Esophagus muscularis mucosa (tissue), 4 donors: ENCODE results near the gene BMAL1. TPM values are rescaled to one million over a fixed set of nuclear protein-coding genes. Genes with fewer than 3 reads are reported as not detected.

Source experiments
- DNase-seq: peaks from one replicate; pipeline ENCODE4 v3.0.0-alpha.2; 2017; ENCODE audit errors: extremely low spot score
- H3K27ac ChIP-seq, 4 donors: fragments of 200-600 bp; sonication (generic); replicated peaks in 1 of 4; 1 replicate in 3 of 4; 2 replicates in 1 of 4; pipeline ENCODE4 v1.5.1; 2016 to 2019; ENCODE audit warnings: mild to moderate bottlenecking in 1 of 4
- H3K27me3 ChIP-seq, 4 donors: fragments of 200-600 bp; sonication (generic); one replicate each; pipeline versions ENCODE4 v1.5.1 to v1.6.0; 2016 to 2019
- H3K36me3 ChIP-seq, 4 donors: fragments of 200-600 bp; sonication (generic); one replicate each; pipeline ENCODE4 v1.5.1; 2016 to 2019
- H3K4me1 ChIP-seq, 4 donors: fragments of 200-600 bp; sonication (generic); one replicate each; pipeline ENCODE4 v1.5.1; 2016 to 2019
- H3K4me3 ChIP-seq, 4 donors: fragments of 200-600 bp; sonication (generic); 1 replicate in 2 of 4; 2 replicates in 2 of 4; pipeline ENCODE4 v1.5.1; 2016 to 2019; ENCODE audit warnings: mild to moderate bottlenecking in 4 of 4, moderate library complexity in 1 of 4
- H3K9me3 ChIP-seq, 4 donors: fragments of 200-600 bp; sonication (generic); 1 replicate in 3 of 4; 2 replicates in 1 of 4; pipeline ENCODE4 v1.5.1; 2016 to 2019
- EP300 ChIP-seq: sonication (generic); formaldehyde crosslinking; IDR thresholded peaks from one replicate; pipeline ENCODE4 v1.6.1; 2017; ENCODE audit warnings: antibody characterized with exemption
- POLR2A ChIP-seq: fragments of 450-650 bp; IDR thresholded peaks from one replicate; pipeline ENCODE4 v1.6.1; 2017; ENCODE audit warnings: antibody characterized with exemption, moderate library complexity, mild to moderate bottlenecking, low read depth
- POLR2AphosphoS5 ChIP-seq, 2 donors: sonication (generic); formaldehyde crosslinking; IDR thresholded peaks; one replicate each; pipeline ENCODE4 v1.6.1; 2017; ENCODE audit warnings: antibody characterized with exemption in 2 of 2
- WGBS: methylation state at CpG from one replicate; pipeline ENCODE4 v1.1.5; 2018; 5-methylcytosine and 5-hydroxymethylcytosine counted together
- intact Hi-C: fragments of 100-400 bp; cut with DNase I; formaldehyde crosslinking; loops from one replicate; pipeline ENCODE4 v1.15.1; 2023
- total RNA-seq, 4 donors: library from RNA; depleted of rRNA; stranded (reverse); fragments of >200 nt; gene quantifications; one replicate each; pipeline versions ENCODE4 v1.1.0 to v1.2.1, GENCODE V29; 2016
- TF ChIP-seq, protein P1 (sequence below), 3 experiments: fragments of 200-600 bp in 2 of 3; fragments of 450-650 bp in 1 of 3; sonication (generic) in 2 of 3; IDR thresholded peaks; one replicate each; pipeline ENCODE4 v1.5.1; 2017 to 2019; ENCODE audit warnings: antibody characterized with exemption in 3 of 3, mild to moderate bottlenecking in 2 of 3, moderate library complexity in 1 of 3

Gene BMAL1
- total RNA-seq, 4 donors from 2014 or later = 31.1 to 36.4 (median 33.9) TPM

DNA sequence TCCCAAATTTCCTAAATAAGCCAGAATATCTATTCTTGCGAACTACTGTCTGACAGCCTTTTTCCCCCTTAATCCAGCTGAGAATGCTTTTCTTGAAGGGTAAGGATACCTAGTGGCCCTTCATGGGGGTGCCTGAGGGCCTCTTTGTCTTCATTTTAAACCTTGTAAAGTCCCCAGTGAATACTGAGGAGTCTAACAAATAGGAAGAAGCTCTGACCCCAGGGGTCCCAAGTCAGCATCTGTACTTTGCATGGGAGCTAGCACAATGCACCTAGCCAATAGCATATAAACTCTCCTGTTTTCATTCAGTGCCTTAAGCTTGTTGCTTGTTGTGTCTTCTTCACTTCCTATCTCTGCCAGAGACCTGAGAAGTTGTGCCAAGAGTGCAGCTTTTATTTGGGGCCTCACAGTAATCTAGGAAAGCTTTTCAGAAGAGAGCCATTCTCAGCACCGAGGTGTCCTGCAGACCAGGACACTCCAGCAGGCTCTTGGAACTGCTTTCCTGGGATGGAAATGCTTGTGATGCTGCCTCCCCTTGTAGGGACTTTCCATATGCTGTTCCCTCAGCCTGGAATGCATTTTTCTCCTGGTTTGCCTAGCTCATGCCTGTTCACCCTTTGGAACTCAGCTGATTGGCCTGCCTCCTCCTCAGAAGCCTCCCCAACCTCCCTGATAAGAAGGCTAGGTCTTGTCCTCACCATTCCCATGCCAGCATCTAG is 37.2 kb downstream of the BMAL1 start:
- TF ChIP-seq, protein P1, sequence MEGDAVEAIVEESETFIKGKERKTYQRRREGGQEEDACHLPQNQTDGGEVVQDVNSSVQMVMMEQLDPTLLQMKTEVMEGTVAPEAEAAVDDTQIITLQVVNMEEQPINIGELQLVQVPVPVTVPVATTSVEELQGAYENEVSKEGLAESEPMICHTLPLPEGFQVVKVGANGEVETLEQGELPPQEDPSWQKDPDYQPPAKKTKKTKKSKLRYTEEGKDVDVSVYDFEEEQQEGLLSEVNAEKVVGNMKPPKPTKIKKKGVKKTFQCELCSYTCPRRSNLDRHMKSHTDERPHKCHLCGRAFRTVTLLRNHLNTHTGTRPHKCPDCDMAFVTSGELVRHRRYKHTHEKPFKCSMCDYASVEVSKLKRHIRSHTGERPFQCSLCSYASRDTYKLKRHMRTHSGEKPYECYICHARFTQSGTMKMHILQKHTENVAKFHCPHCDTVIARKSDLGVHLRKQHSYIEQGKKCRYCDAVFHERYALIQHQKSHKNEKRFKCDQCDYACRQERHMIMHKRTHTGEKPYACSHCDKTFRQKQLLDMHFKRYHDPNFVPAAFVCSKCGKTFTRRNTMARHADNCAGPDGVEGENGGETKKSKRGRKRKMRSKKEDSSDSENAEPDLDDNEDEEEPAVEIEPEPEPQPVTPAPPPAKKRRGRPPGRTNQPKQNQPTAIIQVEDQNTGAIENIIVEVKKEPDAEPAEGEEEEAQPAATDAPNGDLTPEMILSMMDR (IDR thresholded peaks at IDR 0.05) = no peak
- TF ChIP-seq POLR2AphosphoS5 (IDR thresholded peaks at IDR 0.05) (no peak), POLR2A (no peak), EP300 (no peak)
- peaks cover 43 to 90% (median 73%) of the 10 kb centered on the region in 4 donors for H3K4me1 ChIP-seq
- H3K4me3 ChIP-seq = no peak overlapping the region
- intact Hi-C loops = no loop called here
- peaks cover 0 to 14% (median 6%) of the 10 kb centered on the region in 4 donors for H3K36me3 ChIP-seq
- H3K27ac ChIP-seq = no peak overlapping the region
- H3K9me3 ChIP-seq = no peaks in the 10 kb centered on the region
- WGBS = 85% methylated on average over 2 of the region's 2 CpGs
- DNase-seq = no peak
- no peaks in the 10 kb centered on the region for H3K27me3 ChIP-seq

DNA sequence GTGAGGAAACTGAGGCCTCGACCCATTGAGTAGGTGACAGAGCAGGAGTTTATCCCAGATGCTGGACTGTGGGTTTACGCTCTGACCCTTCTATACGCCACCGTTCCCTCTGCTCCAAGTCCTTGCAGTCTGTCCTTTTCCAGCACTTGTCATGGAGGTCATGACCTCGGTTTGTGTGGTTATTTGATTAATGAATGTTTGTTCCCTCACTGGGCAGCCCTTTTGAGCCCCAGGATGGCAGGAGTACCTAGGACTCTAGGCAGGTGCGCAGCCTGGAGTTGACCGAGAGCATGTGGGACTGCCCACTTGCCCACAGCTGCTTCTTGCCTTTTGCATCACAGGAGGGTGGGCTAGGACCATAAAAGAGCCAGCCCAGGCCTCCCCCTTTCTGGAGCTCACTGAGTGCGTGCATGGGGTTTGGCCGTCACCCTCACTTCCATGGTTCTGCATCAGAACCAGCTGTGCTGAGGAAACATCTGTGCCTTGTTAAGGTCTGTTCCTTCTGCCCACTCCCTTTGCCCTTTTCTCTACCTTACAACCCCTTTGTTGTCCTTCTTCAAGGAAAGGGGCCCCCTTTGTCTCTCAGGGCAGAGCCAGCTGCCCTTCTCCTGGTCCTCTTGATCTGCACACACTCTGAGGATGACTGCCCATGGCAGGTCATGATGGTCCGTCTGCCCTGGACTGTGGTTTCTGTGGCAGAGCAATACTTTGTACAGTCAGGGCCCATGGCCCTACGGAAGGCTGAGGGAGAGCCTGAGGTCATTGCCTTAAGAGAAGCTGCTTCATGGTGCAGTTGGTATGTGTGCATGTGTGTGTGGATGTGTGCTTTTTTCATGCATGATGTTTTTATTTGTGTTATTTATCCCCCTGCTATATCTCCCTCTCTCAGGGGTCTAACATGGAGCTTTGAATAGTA is 38.2 kb downstream of the BMAL1 start:
- WGBS = 86% methylated on average over 9 of the region's 11 CpGs
- TF ChIP-seq POLR2A = no peak
- TF ChIP-seq POLR2AphosphoS5 (IDR thresholded peaks at IDR 0.05) = no peak
- no peak for TF ChIP-seq EP300
- Histone ChIP-seq H3K36me3 (peaks cover 0 to 12% (median 2%) of the 10 kb centered on the region in 4 donors), H3K9me3 (no peaks in the 10 kb centered on the region), H3K27ac (no peak overlapping the region), H3K4me1 (peaks cover 39 to 92% (median 75%) of the 10 kb centered on the region in 4 donors), H3K27me3 (no peaks in the 10 kb centered on the region), H3K4me3 (no peak overlapping the region)
- no peak for DNase-seq
- intact Hi-C loops = no loop called here

DNA sequence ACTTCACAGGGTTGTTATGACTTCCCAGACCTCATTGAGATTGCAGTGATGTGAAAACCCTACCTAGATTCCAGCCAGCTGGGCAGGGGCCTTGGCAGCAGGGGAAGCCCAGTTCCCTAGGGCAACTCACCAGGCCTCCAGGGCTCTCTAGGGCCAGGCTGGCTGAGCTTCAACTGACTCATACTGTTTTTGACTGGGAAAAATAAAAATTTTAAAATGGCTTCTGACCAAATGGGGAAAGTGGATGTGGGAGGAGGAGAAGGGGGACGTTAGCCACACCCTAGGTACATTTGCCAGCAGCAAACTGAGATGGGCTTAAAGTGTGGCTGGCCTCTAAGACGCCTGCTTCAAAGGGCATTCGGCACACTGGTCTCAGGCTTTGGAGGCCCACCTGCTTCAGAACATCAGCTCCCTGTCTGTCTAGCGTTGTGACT is 39.0 kb downstream of the BMAL1 start:
- no peak for TF ChIP-seq POLR2AphosphoS5 (IDR thresholded peaks at IDR 0.05)
- TF ChIP-seq, protein P1 (IDR thresholded peaks at IDR 0.05) = no peak
- no peak for TF ChIP-seq POLR2A
- no peak for TF ChIP-seq EP300
- intact Hi-C loops = no loop called here
- H3K9me3 ChIP-seq = no peaks in the 10 kb centered on the region
- H3K27ac ChIP-seq = no peak overlapping the region
- H3K27me3 ChIP-seq = no peaks in the 10 kb centered on the region
- no peak for DNase-seq
- peaks cover 0 to 7% (median 0%) of the 10 kb centered on the region in 4 donors for H3K36me3 ChIP-seq
- H3K4me3 ChIP-seq = no peak overlapping the region
- 72% methylated on average over 4 of the region's 4 CpGs for WGBS
- H3K4me1 ChIP-seq = peaks cover 39 to 88% (median 75%) of the 10 kb centered on the region in 4 donors

DNA sequence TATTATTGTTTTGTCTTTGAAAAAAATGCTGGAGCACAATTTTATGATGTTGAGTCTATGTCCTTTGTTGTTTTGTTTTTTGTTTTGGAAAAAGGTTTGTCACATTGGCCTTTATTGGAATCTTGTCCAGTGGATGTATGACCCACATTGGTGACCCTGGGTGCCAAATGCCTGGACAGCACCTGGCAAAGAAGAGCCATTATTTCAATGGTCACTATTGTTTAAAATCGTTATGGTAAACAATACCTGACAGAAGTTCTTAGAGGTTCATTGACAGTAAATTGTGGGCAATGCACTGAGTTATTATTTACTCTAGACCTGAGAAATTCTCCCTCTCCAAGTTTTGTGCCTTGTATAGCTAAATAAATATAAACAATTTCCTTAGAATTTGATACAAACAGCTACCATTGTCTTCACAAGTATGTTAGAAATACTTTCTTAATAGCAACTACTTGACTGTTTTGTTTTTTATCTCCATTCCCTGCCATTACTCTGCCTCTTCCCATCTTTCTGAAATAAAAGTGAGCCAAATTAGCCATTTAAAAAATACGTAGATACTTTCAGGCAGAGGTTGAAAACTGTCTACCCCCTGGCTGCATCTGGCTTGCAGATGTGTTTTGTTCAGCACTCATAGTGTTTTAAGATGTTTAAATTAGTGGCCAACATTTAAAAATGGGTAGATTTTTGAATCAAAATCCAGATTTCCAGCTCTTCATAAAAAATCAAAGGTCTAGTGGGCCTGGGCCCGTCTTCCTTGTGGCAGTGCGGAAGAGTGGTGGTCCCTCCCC is 39.9 kb downstream of the BMAL1 start:
- TF ChIP-seq, protein P1 (IDR thresholded peaks at IDR 0.05) = no peak
- TF ChIP-seq EP300 (no peak), POLR2AphosphoS5 (IDR thresholded peaks at IDR 0.05) (no peak), POLR2A (no peak)
- Histone ChIP-seq H3K4me3 (no peak overlapping the region), H3K36me3 (peaks cover 0 to 8% (median 4%) of the 10 kb centered on the region in 4 donors), H3K27ac (no peak overlapping the region), H3K4me1 (peaks cover 39 to 79% (median 71%) of the 10 kb centered on the region in 4 donors), H3K9me3 (no peaks in the 10 kb centered on the region), H3K27me3 (no peaks in the 10 kb centered on the region)
- 77% methylated on average over 4 of the region's 4 CpGs for WGBS
- DNase-seq = no peak
- intact Hi-C loops = no loop called here
